IMR-90 (cell line): ENCODE data around the gene NATD1.

ENCODE experiments used
- CEBPB ChIP-seq: IDR thresholded peaks from 2 replicates; pipeline ENCODE4 v1.6.1; 2012; ENCODE audit warnings: low read depth, low read length, improper control_type of control experiment
- TF ChIP-seq, protein P1 (sequence below): conservative IDR thresholded peaks from 2 replicates; pipeline ENCODE4 v1.5.1; 2012; ENCODE audit warnings: mild to moderate bottlenecking, low read depth, low read length, improper control_type of control experiment

DNA sequence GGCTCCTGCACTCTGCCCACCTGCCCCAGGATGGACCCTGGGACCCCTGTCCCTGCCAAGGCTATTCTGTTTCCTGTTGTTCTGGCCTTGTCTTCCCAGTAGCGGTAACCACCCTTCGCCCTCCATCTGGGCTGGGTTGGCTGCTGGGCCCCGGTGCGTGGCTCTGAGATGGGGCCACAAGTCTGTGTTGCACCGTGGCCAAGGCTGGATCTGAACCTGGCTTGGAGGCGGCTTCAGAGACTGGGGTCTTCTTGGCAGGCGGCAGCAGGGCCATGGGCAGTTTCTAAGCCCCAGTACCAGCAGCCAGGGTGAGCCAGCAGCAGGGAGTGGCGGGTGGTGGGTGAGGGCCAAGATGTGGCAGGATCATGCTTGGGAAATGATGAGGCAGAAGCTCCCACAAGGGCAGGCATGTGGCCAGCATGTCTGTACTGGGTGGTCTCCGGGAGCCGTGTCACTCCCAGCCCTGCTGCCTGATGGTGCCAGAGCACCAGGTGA, 43.9 kb upstream of the NATD1 start:
- TF ChIP-seq CEBPB: no peak
- TF ChIP-seq, protein P1, sequence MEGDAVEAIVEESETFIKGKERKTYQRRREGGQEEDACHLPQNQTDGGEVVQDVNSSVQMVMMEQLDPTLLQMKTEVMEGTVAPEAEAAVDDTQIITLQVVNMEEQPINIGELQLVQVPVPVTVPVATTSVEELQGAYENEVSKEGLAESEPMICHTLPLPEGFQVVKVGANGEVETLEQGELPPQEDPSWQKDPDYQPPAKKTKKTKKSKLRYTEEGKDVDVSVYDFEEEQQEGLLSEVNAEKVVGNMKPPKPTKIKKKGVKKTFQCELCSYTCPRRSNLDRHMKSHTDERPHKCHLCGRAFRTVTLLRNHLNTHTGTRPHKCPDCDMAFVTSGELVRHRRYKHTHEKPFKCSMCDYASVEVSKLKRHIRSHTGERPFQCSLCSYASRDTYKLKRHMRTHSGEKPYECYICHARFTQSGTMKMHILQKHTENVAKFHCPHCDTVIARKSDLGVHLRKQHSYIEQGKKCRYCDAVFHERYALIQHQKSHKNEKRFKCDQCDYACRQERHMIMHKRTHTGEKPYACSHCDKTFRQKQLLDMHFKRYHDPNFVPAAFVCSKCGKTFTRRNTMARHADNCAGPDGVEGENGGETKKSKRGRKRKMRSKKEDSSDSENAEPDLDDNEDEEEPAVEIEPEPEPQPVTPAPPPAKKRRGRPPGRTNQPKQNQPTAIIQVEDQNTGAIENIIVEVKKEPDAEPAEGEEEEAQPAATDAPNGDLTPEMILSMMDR: no peak
